Measurements from ENCODE around the gene MAP3K9.

DNA sequence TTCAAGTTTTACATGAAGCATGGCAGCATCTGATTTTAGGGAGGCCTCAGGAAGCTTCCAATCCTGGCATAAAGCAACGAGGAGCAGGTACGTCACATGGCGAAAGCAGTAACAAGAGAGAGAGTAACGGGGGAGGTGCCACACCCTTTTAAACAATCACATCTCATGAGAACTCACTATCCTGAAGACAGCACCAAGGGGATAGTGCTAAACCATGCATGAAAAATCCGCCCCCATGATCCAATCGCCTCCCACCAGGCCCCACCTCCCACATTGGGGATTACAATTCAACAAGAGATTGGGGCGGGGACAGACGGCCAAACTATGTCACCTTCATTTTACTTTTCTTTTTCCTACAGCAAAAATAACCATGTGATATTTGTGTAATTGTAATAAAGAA is 7.2 kb upstream of the MAP3K9 start:
- TF ChIP-seq, protein P1, sequence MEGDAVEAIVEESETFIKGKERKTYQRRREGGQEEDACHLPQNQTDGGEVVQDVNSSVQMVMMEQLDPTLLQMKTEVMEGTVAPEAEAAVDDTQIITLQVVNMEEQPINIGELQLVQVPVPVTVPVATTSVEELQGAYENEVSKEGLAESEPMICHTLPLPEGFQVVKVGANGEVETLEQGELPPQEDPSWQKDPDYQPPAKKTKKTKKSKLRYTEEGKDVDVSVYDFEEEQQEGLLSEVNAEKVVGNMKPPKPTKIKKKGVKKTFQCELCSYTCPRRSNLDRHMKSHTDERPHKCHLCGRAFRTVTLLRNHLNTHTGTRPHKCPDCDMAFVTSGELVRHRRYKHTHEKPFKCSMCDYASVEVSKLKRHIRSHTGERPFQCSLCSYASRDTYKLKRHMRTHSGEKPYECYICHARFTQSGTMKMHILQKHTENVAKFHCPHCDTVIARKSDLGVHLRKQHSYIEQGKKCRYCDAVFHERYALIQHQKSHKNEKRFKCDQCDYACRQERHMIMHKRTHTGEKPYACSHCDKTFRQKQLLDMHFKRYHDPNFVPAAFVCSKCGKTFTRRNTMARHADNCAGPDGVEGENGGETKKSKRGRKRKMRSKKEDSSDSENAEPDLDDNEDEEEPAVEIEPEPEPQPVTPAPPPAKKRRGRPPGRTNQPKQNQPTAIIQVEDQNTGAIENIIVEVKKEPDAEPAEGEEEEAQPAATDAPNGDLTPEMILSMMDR (IDR thresholded peaks at IDR 0.05 in 8 of 11, conservative IDR thresholded peaks at IDR 0.05 in 3 of 11), result no peak
- TF ChIP-seq POLR2AphosphoS5 (IDR thresholded peaks at IDR 0.05), result no peak
